ENCODE data around the gene SRSF12.

- TF ChIP-seq POLR2A (IDR thresholded peaks at IDR 0.05) = no peak
- TF ChIP-seq CTCF (IDR thresholded peaks at IDR 0.05) = no peak
These were observed 49.2 kb downstream of the SRSF12 start for GRCh38 chr6:89068695-89069094.
